ENCODE measurements around the gene NFATC2.
A peak's percentile ranks its signal among the peaks of the same experiment; 100 is the strongest.

Gene NFATC2

GRCh38 chr20:51512645-51513044, 29.9 kb downstream of the NFATC2 start:
- DNase-seq, result peak; percentile 44

DNA sequence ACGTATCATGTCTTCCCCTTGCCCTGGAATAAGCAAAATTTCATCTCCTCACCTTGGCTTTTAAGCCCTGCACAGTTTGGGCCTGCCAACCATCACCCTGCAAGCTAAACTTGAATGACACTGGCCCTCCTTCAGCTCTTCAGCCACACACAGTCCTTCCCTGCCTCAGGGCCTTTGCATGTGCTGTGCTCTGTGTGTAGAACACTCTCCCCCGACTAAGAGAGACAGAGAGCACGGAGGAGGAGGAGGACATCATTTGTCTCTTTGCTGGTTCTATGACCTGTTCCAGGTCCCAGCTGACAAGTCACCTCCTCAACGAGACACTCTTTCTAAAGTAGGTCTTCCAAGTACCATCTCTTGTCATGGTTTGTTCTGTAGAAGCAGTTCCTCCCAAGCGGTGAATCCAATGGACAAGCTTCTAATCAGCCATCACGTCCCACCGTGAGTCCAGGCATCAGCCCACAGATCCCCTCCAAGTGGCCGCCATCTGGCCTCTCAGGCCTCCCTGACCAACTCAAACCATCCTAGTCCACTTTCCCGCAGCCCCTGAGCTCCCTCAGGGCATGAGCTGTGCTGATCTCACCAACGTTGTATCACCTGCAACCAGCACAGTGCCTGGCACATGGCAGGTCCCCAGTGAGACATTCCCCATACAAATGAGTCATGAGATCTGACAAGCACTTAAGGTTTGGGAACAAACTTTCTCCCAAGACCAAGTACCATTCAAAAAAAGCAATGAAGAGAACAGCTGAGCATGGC, 30.5 kb downstream of the NFATC2 start:
- no peak for DNase-seq

- no peak for DNase-seq
Measured at GRCh38 chr20:51510936-51511605, 31.4 kb downstream of the NFATC2 start.

DNA sequence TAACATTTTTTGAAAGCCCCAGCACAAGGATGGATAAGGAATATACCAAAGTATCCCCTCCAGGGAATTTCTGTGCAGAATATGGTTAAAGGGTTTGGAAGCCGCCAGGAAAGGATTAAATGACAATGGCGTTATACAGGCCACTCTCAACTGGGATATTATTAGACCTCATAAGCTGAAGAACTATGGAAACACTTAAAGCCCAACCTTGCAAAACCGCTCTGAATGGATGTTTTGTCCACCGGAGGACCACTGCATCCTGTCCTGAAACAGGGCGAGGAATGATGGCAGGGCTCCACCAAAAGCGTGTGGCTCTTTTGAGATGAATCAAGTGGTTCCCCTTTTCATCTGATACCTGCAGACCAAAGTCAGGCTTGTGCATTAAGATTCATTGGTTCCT, 32.4 kb downstream of the NFATC2 start:
- no peak for DNase-seq

- DNase-seq, result no peak
Measured at GRCh38 chr20:51509208-51509607, 33.3 kb downstream of the NFATC2 start.

- DNase-seq, result no peak
Measured at GRCh38 chr20:51508780-51509179, 33.7 kb downstream of the NFATC2 start.

GRCh38 chr20:51508158-51508557, 34.4 kb downstream of the NFATC2 start:
- no peak for DNase-seq

- DNase-seq, result no peak
Measured at GRCh38 chr20:51507216-51508036, 35.1 kb downstream of the NFATC2 start.

GRCh38 chr20:51506527-51507215, 35.8 kb downstream of the NFATC2 start:
- no peak for DNase-seq

DNA sequence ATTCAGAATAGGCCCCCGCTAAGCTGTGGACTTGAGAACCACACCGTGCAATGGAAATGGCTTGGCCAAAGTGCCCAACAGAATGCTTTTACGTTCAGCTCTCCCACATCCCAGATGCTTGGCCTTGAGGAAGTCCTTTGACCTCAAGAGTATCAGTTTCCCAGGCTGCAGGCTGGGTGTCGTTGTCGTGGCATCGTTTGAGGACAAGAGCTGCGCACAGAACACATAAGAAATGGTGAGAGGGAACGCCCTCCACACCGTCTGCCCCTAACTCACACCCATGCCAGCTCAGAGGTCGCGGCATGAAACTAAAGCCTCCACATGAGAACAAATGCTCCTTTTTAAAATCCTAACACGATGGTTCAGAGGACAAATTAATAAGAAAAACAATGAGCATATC, 37.0 kb downstream of the NFATC2 start:
- DNase-seq, result no peak

GRCh38 chr20:51503376-51503775, 39.1 kb downstream of the NFATC2 start:
- DNase-seq, result no peak

- DNase-seq, result peak; percentile 66
Measured at GRCh38 chr20:51500936-51501335, 41.6 kb downstream of the NFATC2 start.

GRCh38 chr20:51500311-51500710, 42.2 kb downstream of the NFATC2 start:
- peak; percentile 75 for DNase-seq

- no peak for DNase-seq
Measured at GRCh38 chr20:51498765-51499540, 43.6 kb downstream of the NFATC2 start.

- peak; percentile 56 for DNase-seq
Measured at GRCh38 chr20:51497542-51498467, 44.7 kb downstream of the NFATC2 start.

- DNase-seq, result no peak
Measured at GRCh38 chr20:51496964-51497363, 45.6 kb downstream of the NFATC2 start.

DNA sequence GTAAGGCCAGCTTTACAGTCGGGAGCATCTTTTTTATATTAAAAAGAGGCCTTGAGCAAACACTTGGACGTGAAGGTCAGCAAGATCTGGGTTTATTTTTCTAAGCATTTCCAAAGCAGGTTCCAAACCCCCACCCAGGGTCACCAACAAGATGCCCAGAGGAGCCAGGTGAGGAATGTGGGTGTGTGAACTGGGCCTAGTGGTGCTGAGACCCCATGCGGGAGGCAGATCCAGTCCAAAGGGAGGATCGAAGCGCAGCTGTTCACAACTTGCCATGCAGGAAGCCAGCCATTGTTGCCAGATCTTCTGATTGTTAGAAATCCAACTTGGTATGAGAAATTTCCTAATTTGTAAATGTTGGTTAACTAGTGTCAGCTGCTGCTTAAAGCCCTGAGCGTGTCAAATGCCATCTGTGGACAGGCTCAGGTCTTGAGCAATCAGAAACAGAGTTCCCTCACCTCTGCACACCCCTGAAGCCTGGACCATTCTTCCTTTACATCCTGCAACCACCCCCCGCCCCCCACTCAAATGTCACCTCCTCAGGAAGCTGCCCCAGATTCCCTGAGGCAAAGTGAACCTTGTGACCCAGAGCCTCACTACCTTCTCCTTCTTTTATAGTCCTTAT, 46.5 kb downstream of the NFATC2 start:
- no peak for DNase-seq

GRCh38 chr20:51495291-51495690, 47.2 kb downstream of the NFATC2 start:
- DNase-seq, result no peak

GRCh38 chr20:51494241-51495110, 48.0 kb downstream of the NFATC2 start:
- DNase-seq, result peak; percentile 43

All from CD4-positive, alpha-beta T cell treated with Interleukin-12 subunit alpha and Interleukin-12 subunit beta, for 1 hour (primary cell).